HepG2 (cell line): ENCODE data around the gene TPD52L2. TPM values are rescaled to one million over a fixed set of nuclear protein-coding genes. Genes with fewer than 3 reads are reported as not detected.
A peak's percentile ranks its signal among the peaks of the same experiment; 100 is the strongest.

Experiments
- ATAC-seq: fragments of 200-7000 bp; cut with Tn5 transposase; 3 replicates; pipeline ENCODE4 v1.9.1; 2020; ENCODE audit warnings: mild to moderate bottlenecking, moderate library complexity
- BruUV-seq: library from RNA; stranded (reverse); fragments of 400-500 nt; replicated peaks from 2 replicates; lab custom pipeline; 2021; lab: Mats Ljungman, UMichigan
- CTCF ChIA-PET: fragments of 300-600 bp; formaldehyde crosslinking; extraction: SDS; loops from one replicate; lab custom pipeline; 2021; ENCODE audit warnings: low total read pairs, inconsistent platforms, low intra/inter-chr PET ratio; lab: Yijun Ruan, JAX
- POLR2A ChIA-PET: fragments of 350-600 bp; sonication (Branson Sonifier 250); formaldehyde crosslinking; loops from one replicate; lab custom pipeline; 2020; ENCODE audit warnings: antibody characterized with exemption, inconsistent platforms; lab: Yijun Ruan, JAX
- DNase-seq: peaks from one replicate; pipeline ENCODE4 v3.0.0-alpha.2; 2015; ENCODE audit warnings: low spot score
- FAIRE-seq: peaks from 3 replicates; lab custom pipeline; 2011; peaks lifted over from hg19 to GRCh38; lab: Jason Lieb, UNC
- H2AFZ ChIP-seq: one replicate; pipeline ENCODE4 v1.6.1; 2011; ENCODE audit warnings: low read length, inconsistent platforms
- H3K27ac ChIP-seq: fragments of 300-600 bp; 3 replicates; pipeline ENCODE4 v1.8.0; 2011; ENCODE audit warnings: mixed run types, mild to moderate bottlenecking, mixed read lengths, low read length, inconsistent platforms; ENCODE audit not compliant: insufficient read depth; ENCODE audit errors: extremely low read length
- H3K27me3 ChIP-seq, 2 experiments: fragments of 200-600 bp in 1 of 2; 2 replicates in 1 of 2; 3 replicates in 1 of 2; pipeline versions ENCODE4 v1.6.0 to v1.8.0; 2011; ENCODE audit warnings: low read length in 2 of 2, mild to moderate bottlenecking in 2 of 2, moderate library complexity in 2 of 2, inconsistent platforms in 1 of 2; ENCODE audit not compliant: insufficient read depth in 2 of 2, control insufficient read depth in 1 of 2
- H3K36me3 ChIP-seq, 2 experiments: fragments of 200-600 bp in 1 of 2; replicated peaks in 1 of 2; 2 replicates in 1 of 2; 3 replicates in 1 of 2; pipeline versions ENCODE4 v1.5.1 to v1.8.0; 2011; ENCODE audit warnings: low read length in 2 of 2, inconsistent platforms in 1 of 2; ENCODE audit not compliant: insufficient read depth in 2 of 2, control insufficient read depth in 1 of 2
- H3K4me1 ChIP-seq: 2 replicates; pipeline ENCODE4 v1.5.1; 2012; ENCODE audit warnings: low read length, inconsistent platforms; ENCODE audit not compliant: insufficient read depth
- H3K4me2 ChIP-seq: 2 replicates; pipeline ENCODE4 v1.6.0; 2011; ENCODE audit warnings: low read depth, low read length, inconsistent platforms
- H3K4me3 ChIP-seq, 3 experiments: fragments of 200-600 bp in 1 of 3; sonication (generic), shearing (Covaris generic) in 1 of 3; replicated peaks in 1 of 3; 2 replicates each; pipeline ENCODE4 v1.5.1; 2011 to 2016; ENCODE audit warnings: low read length in 3 of 3, inconsistent platforms in 2 of 3, low read depth in 2 of 3, mild to moderate bottlenecking in 2 of 3, control low read depth in 1 of 3, mixed read lengths in 1 of 3; ENCODE audit not compliant: insufficient read depth in 1 of 3
- H3K79me2 ChIP-seq: one replicate; pipeline ENCODE4 v1.6.1; 2011; ENCODE audit warnings: low read length, inconsistent platforms; ENCODE audit not compliant: insufficient read depth
- H3K9ac ChIP-seq: 2 replicates; pipeline ENCODE4 v1.6.0; 2011; ENCODE audit warnings: mild to moderate bottlenecking, low read depth, low read length, inconsistent platforms; ENCODE audit not compliant: insufficient read depth
- H3K9me3 ChIP-seq: 2 replicates; pipeline ENCODE4 v1.5.1; 2012; ENCODE audit warnings: mild to moderate bottlenecking, low read length
- H4K20me1 ChIP-seq: 2 replicates; pipeline ENCODE4 v1.6.0; 2011; ENCODE audit warnings: inconsistent platforms, mild to moderate bottlenecking, low read length, moderate library complexity; ENCODE audit not compliant: insufficient read depth
- DNMT1 ChIP-seq: sonication (generic); formaldehyde crosslinking; IDR thresholded peaks from 2 replicates; pipeline ENCODE4 v1.5.1; 2020; ENCODE audit warnings: mild to moderate bottlenecking, missing genetic modification reagents
- DRAP1 ChIP-seq: IDR thresholded peaks from 2 replicates; pipeline ENCODE4 v1.6.1; 2016; ENCODE audit warnings: missing genetic modification reagents, missing compliant biosample characterization
- HES4 ChIP-seq: sonication (generic); formaldehyde crosslinking; IDR thresholded peaks from 2 replicates; pipeline ENCODE4 v1.9.0; 2021; ENCODE audit warnings: mild to moderate bottlenecking, missing genetic modification reagents, borderline replicate concordance
- KLF16 ChIP-seq, 2 experiments: sonication (generic) in 1 of 2; formaldehyde crosslinking in 1 of 2; IDR thresholded peaks; 2 replicates each; pipeline versions ENCODE4 v1.6.1 to v1.8.0; 2016 to 2023; ENCODE audit warnings: missing genetic modification reagents in 2 of 2, missing compliant biosample characterization in 1 of 2
- MAFG ChIP-seq: sonication (generic); formaldehyde crosslinking; IDR thresholded peaks from 2 replicates; pipeline ENCODE4 v1.5.1; 2020; ENCODE audit warnings: mild to moderate bottlenecking, missing genetic modification reagents
- MLLT10 ChIP-seq: sonication (generic); formaldehyde crosslinking; IDR thresholded peaks from 2 replicates; pipeline ENCODE4 v1.4.0; 2020; ENCODE audit warnings: missing genetic modification reagents
- NFYC ChIP-seq: IDR thresholded peaks from 2 replicates; pipeline ENCODE4 v1.6.1; 2016; ENCODE audit warnings: missing genetic modification reagents, missing compliant biosample characterization
- NR2F6 ChIP-seq, 2 experiments: IDR thresholded peaks; 2 replicates each; pipeline ENCODE4 v1.6.1; 2016; ENCODE audit warnings: antibody characterized with exemption in 1 of 2, mild to moderate bottlenecking in 1 of 2
- PRDM15 ChIP-seq: sonication (generic); formaldehyde crosslinking; IDR thresholded peaks from 2 replicates; pipeline ENCODE4 v1.4.0; 2020; ENCODE audit warnings: missing genetic modification reagents
- SNRNP70 ChIP-seq: fragments of 200-400 bp; formaldehyde crosslinking; IDR thresholded peaks from 2 replicates; pipeline ENCODE4 v1.6.1; 2017; ENCODE audit warnings: mild to moderate bottlenecking, low read depth, low read length, moderate library complexity
- SP4 ChIP-seq: sonication (generic); formaldehyde crosslinking; IDR thresholded peaks from 2 replicates; pipeline ENCODE4 v1.8.1; 2023; ENCODE audit warnings: mild to moderate bottlenecking, missing genetic modification reagents
- TAF1 ChIP-seq: sonication (generic); formaldehyde crosslinking; IDR thresholded peaks from 2 replicates; pipeline ENCODE4 v1.4.0; 2020; ENCODE audit warnings: missing genetic modification reagents
- ZBTB20 ChIP-seq: sonication (generic); formaldehyde crosslinking; IDR thresholded peaks from 2 replicates; pipeline ENCODE4 v1.8.1; 2023; ENCODE audit warnings: missing genetic modification reagents, low read depth, mild to moderate bottlenecking, borderline replicate concordance
- ZFYVE20 ChIP-seq: sonication (generic); formaldehyde crosslinking; IDR thresholded peaks from 2 replicates; pipeline ENCODE4 v1.8.0; 2023; ENCODE audit warnings: low read depth, mild to moderate bottlenecking, moderate library complexity, missing genetic modification reagents, borderline replicate concordance
- ZGPAT ChIP-seq: IDR thresholded peaks from 2 replicates; pipeline ENCODE4 v1.6.1; 2016; ENCODE audit warnings: mild to moderate bottlenecking
- ZNF205 ChIP-seq: IDR thresholded peaks from 2 replicates; pipeline ENCODE4 v1.6.1; 2018; ENCODE audit warnings: missing biosample characterization, missing genetic modification reagents
- ZNF280B ChIP-seq: sonication (generic); formaldehyde crosslinking; IDR thresholded peaks from 2 replicates; pipeline ENCODE4 v1.5.0; 2020; ENCODE audit warnings: missing genetic modification reagents, mild to moderate bottlenecking, borderline replicate concordance
- ZNF431 ChIP-seq: sonication (generic); formaldehyde crosslinking; IDR thresholded peaks from 2 replicates; pipeline ENCODE4 v1.9.0; 2022; ENCODE audit warnings: missing genetic modification reagents, low read depth, mild to moderate bottlenecking, borderline replicate concordance
- ZNF678 ChIP-seq: sonication (generic); formaldehyde crosslinking; IDR thresholded peaks from 2 replicates; pipeline ENCODE4 v1.4.0; 2020; ENCODE audit warnings: mild to moderate bottlenecking, missing genetic modification reagents
- WGBS: methylation state at CpG from one replicate; pipeline ENCODE4 v1.1.6; 2017; ENCODE audit warnings: low lambda C conversion rate; 5-methylcytosine and 5-hydroxymethylcytosine counted together
- in situ Hi-C: cut with HindIII; loops from 2 replicates; pipeline ENCODE4 v1.10.0; 2017; ENCODE audit warnings: low pct_unique_long_range_greater_than_20kb; ENCODE audit not compliant: extremely low pct_ligation_motif_present
- intact Hi-C: fragments of 100-400 bp; cut with micrococcal nuclease; formaldehyde crosslinking; loops from one replicate; pipeline ENCODE4 v1.10.0; 2022; ENCODE audit not compliant: unreplicated experiment
- polyA plus RNA-seq, 8 experiments: library from polyadenylated mRNA; depleted of rRNA in 3 of 8; stranded (reverse) in 7 of 8; unstranded in 1 of 8; fragments of >200 nt; fragmentation: Illumina TruSeq in 4 of 8; extraction: Trizol in 4 of 8; gene quantifications; 2 replicates each; pipeline versions ENCODE4 v1.2.1 to v1.2.3, GENCODE V29; 2011 to 2016; ENCODE audit warnings: low read depth in 4 of 8, missing spikeins in 1 of 8, mixed read lengths in 1 of 8; ENCODE audit not compliant: insufficient read depth in 1 of 8
- total RNA-seq, 5 experiments: library from RNA; depleted of rRNA; stranded (reverse); fragments of >200 nt; fragmentation: Illumina TruSeq; extraction: Trizol; gene quantifications; 2 replicates each; pipeline ENCODE4 v1.2.3, GENCODE V29; 2016; ENCODE audit warnings: low read depth in 1 of 5

TPD52L2 gene
- total and polyA plus RNA-seq, 2 of the 13 experiments (the other 11 are each of a cell fraction or from before 2014, with no cell fraction given): 156 to 184 TPM

- H3K4me2 ChIP-seq: no peak overlapping the region
- no peak overlapping the region for H3K27ac ChIP-seq
- no peaks in the 10 kb centered on the region for H4K20me1 ChIP-seq
- no peaks in the 10 kb centered on the region for H3K79me2 ChIP-seq
- ATAC-seq (no peak), FAIRE-seq (no peak), DNase-seq (no peak)
- WGBS: 48% methylated on average over 8 of the region's 9 CpGs
- no peaks in the 10 kb centered on the region for H3K36me3 ChIP-seq
- in situ Hi-C loops (no loop called here), intact Hi-C loops (no loop called here)
- peaks cover 17 to 49% of the 10 kb centered on the region in 2 experiments for H3K27me3 ChIP-seq
- H3K4me3 ChIP-seq: no peak overlapping the region
- H3K4me1 ChIP-seq: peaks cover 53% of the 10 kb centered on the region
- no TSS peak for BruUV-seq
- H2AFZ ChIP-seq: no peak overlapping the region
- ChIA-PET CTCF (no interaction called here), POLR2A (interaction anchor here (2.1 kb wide), 1 partner anchor 10 kb away, joined by 6 read pairs; no protein-coding TSS in a partner anchor)
- H3K9me3 ChIP-seq: no peaks in the 10 kb centered on the region
- H3K9ac ChIP-seq: no peak overlapping the region
- TF ChIP-seq MLLT10 (CRISPR knock-in tag) (no peak), NR2F6 (IDR thresholded peaks at IDR 0.05) (no peak), NR2F6 (CRISPR knock-in tag; IDR thresholded peaks at IDR 0.05) (no peak), ZNF678 (CRISPR knock-in tag) (no peak), ZFYVE20 (CRISPR knock-in tag) (no peak), ZGPAT (CRISPR knock-in tag) (no peak), PRDM15 (CRISPR knock-in tag) (no peak), KLF16 (CRISPR knock-in tag; IDR thresholded peaks at IDR 0.05) (no peak), HES4 (0 out of 2 replicates have a peak, but pooled peaks have one; percentile 11), DNMT1 (CRISPR knock-in tag) (no peak), SP4 (no peak), ZNF431 (CRISPR knock-in tag) (no peak), TAF1 (no peak), DRAP1 (no peak), ZNF280B (CRISPR knock-in tag) (no peak; the same call in 1 of the 2 replicates), ZBTB20 (CRISPR knock-in tag) (no peak), ZNF205 (no peak), MAFG (CRISPR knock-in tag) (no peak), NFYC (CRISPR knock-in tag) (0 out of 2 replicates have a peak, but pooled peaks have one; percentile 2), SNRNP70 (no peak)
Measured at GRCh38 chr20:63844511-63844991, 20.5 kb upstream of the TPD52L2 start.
